Stomach (tissue), 4 donors: Measurements from ENCODE around the gene CCDC170.

Experiments used
- EP300 ChIP-seq: sonication (generic); formaldehyde crosslinking; IDR thresholded peaks from one replicate; pipeline ENCODE4 v1.6.1; 2017; ENCODE audit warnings: antibody characterized with exemption
- POLR2A ChIP-seq, 4 donors: fragments of 450-650 bp; IDR thresholded peaks; one replicate each; pipeline ENCODE4 v1.6.1; 2016; ENCODE audit warnings: antibody characterized with exemption in 4 of 4, control low read depth in 2 of 4, mild to moderate bottlenecking in 1 of 4, moderate library complexity in 1 of 4
- POLR2AphosphoS5 ChIP-seq, 3 donors: sonication (generic); formaldehyde crosslinking; IDR thresholded peaks; one replicate each; pipeline ENCODE4 v1.6.1; 2016; ENCODE audit warnings: antibody characterized with exemption in 3 of 3
- TF ChIP-seq, protein P1 (sequence below), 7 experiments: fragments of 450-650 bp in 4 of 7; fragments of 200-600 bp in 3 of 7; sonication (generic) in 3 of 7; IDR thresholded peaks; one replicate each; pipeline ENCODE4 v1.5.1; 2016 to 2019; ENCODE audit warnings: antibody characterized with exemption in 7 of 7, control low read depth in 2 of 7, mild to moderate bottlenecking in 1 of 7

GRCh38 chr6:151482290-151482689, 11.5 kb upstream of the CCDC170 start:
- TF ChIP-seq, protein P1, sequence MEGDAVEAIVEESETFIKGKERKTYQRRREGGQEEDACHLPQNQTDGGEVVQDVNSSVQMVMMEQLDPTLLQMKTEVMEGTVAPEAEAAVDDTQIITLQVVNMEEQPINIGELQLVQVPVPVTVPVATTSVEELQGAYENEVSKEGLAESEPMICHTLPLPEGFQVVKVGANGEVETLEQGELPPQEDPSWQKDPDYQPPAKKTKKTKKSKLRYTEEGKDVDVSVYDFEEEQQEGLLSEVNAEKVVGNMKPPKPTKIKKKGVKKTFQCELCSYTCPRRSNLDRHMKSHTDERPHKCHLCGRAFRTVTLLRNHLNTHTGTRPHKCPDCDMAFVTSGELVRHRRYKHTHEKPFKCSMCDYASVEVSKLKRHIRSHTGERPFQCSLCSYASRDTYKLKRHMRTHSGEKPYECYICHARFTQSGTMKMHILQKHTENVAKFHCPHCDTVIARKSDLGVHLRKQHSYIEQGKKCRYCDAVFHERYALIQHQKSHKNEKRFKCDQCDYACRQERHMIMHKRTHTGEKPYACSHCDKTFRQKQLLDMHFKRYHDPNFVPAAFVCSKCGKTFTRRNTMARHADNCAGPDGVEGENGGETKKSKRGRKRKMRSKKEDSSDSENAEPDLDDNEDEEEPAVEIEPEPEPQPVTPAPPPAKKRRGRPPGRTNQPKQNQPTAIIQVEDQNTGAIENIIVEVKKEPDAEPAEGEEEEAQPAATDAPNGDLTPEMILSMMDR (IDR thresholded peaks at IDR 0.05) = no peak
- TF ChIP-seq EP300 = no peak
- TF ChIP-seq POLR2A (IDR thresholded peaks at IDR 0.05) = no peak
- TF ChIP-seq POLR2AphosphoS5 (IDR thresholded peaks at IDR 0.05) = no peak
